Temporal lobe (tissue), 2 donors: Measurements from ENCODE around the gene ITGB3. TPM values are rescaled to one million over a fixed set of nuclear protein-coding genes. Genes with fewer than 3 reads are reported as not detected.

Experiments used
- small RNA-seq: library from RNA; depleted of rRNA; stranded (forward); fragments of <200 nt; gene quantifications from one replicate; pipeline ENCODE3, GENCODE V24; 2014; ENCODE audit warnings: low replicate concordance
- total RNA-seq: library from RNA; depleted of rRNA; stranded (reverse); fragments of >200 nt; gene quantifications from one replicate; pipeline ENCODE4 v1.2.3, GENCODE V29; 2014

Gene ITGB3
- total RNA-seq, 1 donor from 2014 or later, result 0.98 TPM

Small RNA genes lying within 50 kb of the gene (small RNA-seq; reads per million reads assigned to genes)
- not detected for gene RNU7-186P

Other genes starting within 250 kb of the ITGB3 start
- 82.4 TPM for gene CDC27, start 64.5 kb upstream of the ITGB3 start, total RNA-seq
- 0.49 TPM for gene MYL4, start 44.5 kb upstream of the ITGB3 start, total RNA-seq
- 17.0 TPM for gene EFCAB13, start 70.1 kb downstream of the ITGB3 start, total RNA-seq